PC-3 (cell line): ENCODE measurements around the gene MCTS1. TPM values are rescaled to one million over a fixed set of nuclear protein-coding genes. Genes with fewer than 3 reads are reported as not detected.
A peak's percentile ranks its signal among the peaks of the same experiment; 100 is the strongest.

Source experiments
- ATAC-seq: fragments of 200-7000 bp; cut with Tn5 transposase; 2 replicates; pipeline ENCODE4 v1.9.1; 2020; ENCODE audit warnings: mild to moderate bottlenecking, moderate library complexity
- BruUV-seq: library from RNA; stranded (reverse); fragments of 400-500 nt; replicated peaks from 2 replicates; lab custom pipeline; 2021; lab: Mats Ljungman, UMichigan
- CTCF ChIA-PET: fragments of 300-600 bp; sonication (Branson Sonifier 250); formaldehyde crosslinking; loops from one replicate; lab custom pipeline; 2022; ENCODE audit warnings: antibody characterized with exemption; lab: Charles Lee
- POLR2A ChIA-PET: fragments of 300-600 bp; sonication (Branson Sonifier 250); formaldehyde crosslinking; loops from one replicate; lab custom pipeline; 2022; ENCODE audit warnings: antibody characterized with exemption; ENCODE audit not compliant: unreplicated experiment; lab: Charles Lee
- DNase-seq: peaks from one replicate; pipeline ENCODE4 v3.0.0-alpha.2; 2015
- H2AFZ ChIP-seq: fragments of 300-600 bp; sonication (generic); 2 replicates; pipeline ENCODE4 v1.6.0; 2016; ENCODE audit warnings: antibody characterized with exemption, low read length
- H3F3A ChIP-seq: fragments of 300-600 bp; sonication (generic); one replicate; pipeline ENCODE4 v1.6.0; 2017; ENCODE audit warnings: antibody characterized with exemption, low read length, control low read depth, mild to moderate bottlenecking; ENCODE audit not compliant: unreplicated experiment
- H3K27ac ChIP-seq: fragments of 300-600 bp; sonication (generic); 2 replicates; pipeline ENCODE4 v1.5.1; 2016; ENCODE audit warnings: mild to moderate bottlenecking, low read length
- H3K27me3 ChIP-seq: fragments of 300-600 bp; sonication (generic); 2 replicates; pipeline ENCODE4 v1.6.1; 2016; ENCODE audit warnings: low read length, mixed read lengths
- H3K36me3 ChIP-seq: fragments of 300-600 bp; sonication (generic); 2 replicates; pipeline ENCODE4 v1.6.1; 2016; ENCODE audit warnings: low read depth, mixed run types, low read length, mixed read lengths
- H3K4me1 ChIP-seq: fragments of 300-600 bp; sonication (generic); 2 replicates; pipeline ENCODE4 v1.5.1; 2016; ENCODE audit warnings: low read length; ENCODE audit not compliant: insufficient read depth
- H3K4me2 ChIP-seq: fragments of 300-600 bp; sonication (generic); 2 replicates; pipeline ENCODE4 v1.6.0; 2016; ENCODE audit warnings: low read length
- H3K4me3 ChIP-seq: fragments of 300-600 bp; sonication (generic); 2 replicates; pipeline ENCODE4 v1.5.1; 2016; ENCODE audit warnings: mild to moderate bottlenecking, low read length, mixed read lengths
- H3K79me2 ChIP-seq: fragments of 300-600 bp; sonication (generic); 2 replicates; pipeline ENCODE4 v1.6.1; 2017; ENCODE audit warnings: low read length, mixed read lengths
- H3K9ac ChIP-seq: fragments of 300-600 bp; sonication (generic); 2 replicates; pipeline ENCODE4 v1.6.0; 2016; ENCODE audit warnings: mild to moderate bottlenecking, low read length
- H3K9me2 ChIP-seq: fragments of 300-600 bp; sonication (generic); replicated peaks from 2 replicates; pipeline ENCODE4 v1.6.1; 2016; ENCODE audit warnings: mixed run types, low read length, mixed read lengths
- H3K9me3 ChIP-seq: fragments of 300-600 bp; sonication (generic); 2 replicates; pipeline ENCODE4 v1.6.1; 2016; ENCODE audit warnings: low read length, mixed read lengths
- H4K20me1 ChIP-seq: fragments of 300-600 bp; sonication (generic); 2 replicates; pipeline ENCODE4 v1.6.1; 2016; ENCODE audit warnings: low read length, mixed read lengths
- CTCF ChIP-seq: fragments of 300-600 bp; sonication (generic); conservative IDR thresholded peaks from 2 replicates; pipeline ENCODE4 v1.5.1; 2017; ENCODE audit warnings: antibody characterized with exemption, low read depth, mild to moderate bottlenecking, low read length
- EZH2 ChIP-seq: fragments of 300-600 bp; sonication (generic); IDR thresholded peaks from one replicate; pipeline ENCODE4 v1.6.1; 2017; ENCODE audit warnings: antibody characterized with exemption, mild to moderate bottlenecking, low read length; ENCODE audit not compliant: unreplicated experiment
- EZH2phosphoT487 ChIP-seq: fragments of 300-600 bp; sonication (generic); IDR thresholded peaks from 2 replicates; pipeline ENCODE4 v1.6.1; 2018; ENCODE audit warnings: mild to moderate bottlenecking, antibody characterized with exemption, low read length, borderline replicate concordance
- intact Hi-C: fragments of 100-400 bp; cut with micrococcal nuclease; formaldehyde crosslinking; loops from 2 replicates; pipeline ENCODE4 v1.9.0; 2023
- total RNA-seq: library from RNA; depleted of rRNA; stranded (reverse); fragments of >200 nt; gene quantifications from 2 replicates; pipeline ENCODE4 v1.2.3, GENCODE V29; 2014

MCTS1 gene
- total RNA-seq, 1 experiment from 2014 or later, result 83.7 TPM

DNA sequence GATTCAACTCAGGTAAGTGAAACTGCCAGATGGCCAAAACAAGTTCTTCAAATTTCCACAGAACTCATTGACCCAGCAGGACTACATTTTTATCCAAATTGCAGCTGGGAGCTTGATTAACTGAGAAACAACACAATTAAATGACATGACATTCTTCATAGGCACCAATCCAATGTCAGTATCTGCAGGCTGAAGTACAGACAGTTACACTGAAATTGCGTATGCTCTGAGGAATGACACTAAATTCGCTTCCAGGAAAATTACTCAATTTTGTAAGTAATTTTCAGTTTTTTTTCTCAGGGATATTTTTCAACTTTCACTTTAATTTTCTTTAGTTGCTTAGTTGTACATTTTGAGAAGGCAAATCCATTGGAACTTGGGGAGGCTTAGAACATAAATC lies 21.5 kb downstream of the MCTS1 start:
- Histone ChIP-seq H3K4me1 (peaks cover 9% of the 10 kb centered on the region), H3K27me3 (no peaks in the 10 kb centered on the region), H3K9me3 (no peaks in the 10 kb centered on the region), H3K36me3 (no peaks in the 10 kb centered on the region), H3K4me3 (no peak overlapping the region), H2AFZ (no peak overlapping the region), H3K27ac (no peak overlapping the region), H3K9me2 (no peaks in the 10 kb centered on the region), H3K9ac (no peak overlapping the region), H4K20me1 (no peaks in the 10 kb centered on the region), H3K79me2 (peaks cover 37% of the 10 kb centered on the region), H3F3A (no peaks in the 10 kb centered on the region), H3K4me2 (no peak overlapping the region)
- ChIA-PET POLR2A (no interaction called here), CTCF (no interaction called here)
- TF ChIP-seq EZH2, result no peak
- no peak for TF ChIP-seq CTCF
- TF ChIP-seq EZH2phosphoT487, result no peak
- BruUV-seq, result no TSS peak
- no peak for ATAC-seq
- DNase-seq, result no peak
- intact Hi-C loops, result no loop called here

DNA sequence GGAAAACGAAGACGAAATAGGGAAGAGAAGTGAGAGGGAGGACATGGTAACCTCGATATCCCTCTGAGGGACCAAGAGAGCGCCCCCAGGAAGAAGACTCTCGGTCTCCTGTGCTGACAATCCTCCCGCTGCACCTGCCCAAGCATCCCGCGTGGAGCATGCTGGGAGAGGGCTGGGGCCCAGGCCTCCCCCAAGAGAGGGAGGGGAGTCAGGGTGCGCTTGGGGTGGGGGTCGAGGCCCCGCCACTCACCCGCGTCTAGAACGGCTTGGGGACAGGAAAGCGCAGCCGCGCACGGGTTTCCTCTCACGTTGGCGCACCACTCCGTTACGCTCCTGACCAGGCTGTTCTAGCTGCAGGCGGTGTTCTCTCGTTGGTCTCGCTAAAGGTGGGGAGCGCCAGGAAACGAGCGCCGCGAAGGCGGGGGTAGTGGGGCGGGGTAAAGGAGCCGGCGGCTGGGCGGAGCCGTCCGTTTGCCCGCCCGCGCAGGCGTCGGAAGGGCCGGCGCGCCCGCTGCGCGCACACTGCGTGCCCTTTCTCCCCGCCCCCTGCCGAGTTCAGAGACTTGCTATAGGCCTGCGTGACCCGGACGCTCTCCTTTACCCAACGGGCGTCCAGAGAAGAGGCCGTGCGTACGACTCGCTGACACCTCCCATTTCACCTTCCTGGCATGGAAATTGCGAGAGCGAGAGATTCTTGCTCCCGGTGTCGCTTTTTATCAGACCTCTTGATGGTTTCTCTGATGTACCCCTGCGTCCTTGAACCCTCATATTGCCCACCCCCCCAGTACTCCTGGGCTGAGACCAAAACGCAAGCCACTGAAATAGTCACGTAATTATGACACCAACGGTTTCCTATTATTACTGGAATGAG lies 26.0 kb downstream of the MCTS1 start, which contains the start of gene C1GALT1C1:
TSS of gene C1GALT1C1 (minus strand) at position 388 of the 871 bp plus-strand sequence. CDS start 2,888 bp downstream, outside the sequence.
- no peaks in the 10 kb centered on the region for H3K36me3 ChIP-seq
- POLR2A ChIA-PET, result no interaction called here
- H2AFZ ChIP-seq, result peak within 1 kb of the TSS; percentile 81
- H3K4me1 ChIP-seq, result peaks cover 12% of the 10 kb centered on the region
- CTCF ChIA-PET, result no interaction called here
- ATAC-seq, result peak; percentile 98
- H3K27ac ChIP-seq, result peak within 1 kb of the TSS; percentile 47
- no peaks in the 10 kb centered on the region for H3K9me2 ChIP-seq
- intact Hi-C loops, result loop anchor here (1.0 kb wide), 1 partner anchor 69 kb away; no protein-coding TSS in a partner anchor
- no peaks in the 10 kb centered on the region for H3K9me3 ChIP-seq
- peak within 1 kb of the TSS; percentile 78 for H3K9ac ChIP-seq
- H4K20me1 ChIP-seq, result no peaks in the 10 kb centered on the region
- H3K4me3 ChIP-seq, result peak within 1 kb of the TSS; percentile 86
- DNase-seq, result peak; percentile 94
- peak within 1 kb of the TSS; percentile 96 for H3K4me2 ChIP-seq
- H3F3A ChIP-seq, result no peaks in the 10 kb centered on the region
- H3K79me2 ChIP-seq, result peaks cover 37% of the 10 kb centered on the region
- TSS peak; percentile 62 for BruUV-seq
- no peaks in the 10 kb centered on the region for H3K27me3 ChIP-seq
- TF ChIP-seq EZH2, result no peak

DNA sequence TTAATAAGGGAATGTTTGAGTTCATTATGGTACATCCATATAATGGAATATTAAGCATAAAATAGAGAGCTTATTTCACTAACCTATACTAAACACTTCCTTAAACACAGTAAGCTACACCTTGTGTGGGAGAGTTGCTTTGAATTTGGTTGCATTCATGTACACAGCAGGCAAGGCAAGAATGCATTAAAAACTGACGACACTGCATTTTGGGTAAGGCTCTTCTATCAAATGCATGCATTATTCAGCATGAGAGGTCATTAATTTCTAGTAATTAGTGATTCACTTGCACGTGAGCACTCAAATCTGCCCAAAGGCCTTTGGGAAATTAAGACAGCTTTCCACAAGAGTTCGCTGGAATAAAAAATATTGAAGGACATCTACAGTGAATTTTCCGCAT lies 34.7 kb downstream of the MCTS1 start:
- Histone ChIP-seq H3K9ac (no peak overlapping the region), H3K9me2 (no peaks in the 10 kb centered on the region), H3F3A (no peaks in the 10 kb centered on the region), H3K4me2 (no peak overlapping the region), H3K36me3 (no peaks in the 10 kb centered on the region), H3K4me1 (no peaks in the 10 kb centered on the region), H3K9me3 (no peaks in the 10 kb centered on the region), H3K27ac (no peak overlapping the region), H3K27me3 (no peaks in the 10 kb centered on the region), H4K20me1 (no peaks in the 10 kb centered on the region), H3K79me2 (no peaks in the 10 kb centered on the region), H2AFZ (no peak overlapping the region), H3K4me3 (no peak overlapping the region)
- BruUV-seq, result no TSS peak
- DNase-seq (no peak), ATAC-seq (no peak)
- ChIA-PET CTCF (no interaction called here), POLR2A (no interaction called here)
- intact Hi-C loops, result no loop called here
- TF ChIP-seq CTCF (no peak), EZH2 (no peak)
